Thymus (tissue), 11 donors: ENCODE measurements around the gene NBPF11. TPM values are rescaled to one million over a fixed set of nuclear protein-coding genes. Genes with fewer than 3 reads are reported as not detected.
A peak's percentile ranks its signal among the peaks of the same experiment; 100 is the strongest.
"Not testable (repeated sequence)": the region's sequence is repeated elsewhere in the genome, so short reads cannot be mapped to it uniquely, and the experiment has no call there.

Experiments used
- DNase-seq, 9 donors: peaks; one replicate each; pipeline ENCODE4 v3.0.0-alpha.2; 2013; ENCODE audit warnings: low spot score in 9 of 9, low read depth in 6 of 9, missing footprints in 1 of 9
- H3K27ac ChIP-seq, 2 donors: one replicate each; pipeline ENCODE4 v1.5.1; 2013; ENCODE audit warnings: control low read depth in 1 of 2, low read depth in 1 of 2, low read length in 1 of 2, mild to moderate bottlenecking in 1 of 2, moderate library complexity in 1 of 2
- H3K27me3 ChIP-seq, 2 donors: one replicate each; pipeline ENCODE4 v1.5.1; 2013; ENCODE audit warnings: low read length in 1 of 2; ENCODE audit not compliant: control insufficient read depth in 2 of 2, insufficient read depth in 1 of 2
- H3K36me3 ChIP-seq, 2 donors: one replicate each; pipeline ENCODE4 v1.5.1; 2013; ENCODE audit warnings: low read length in 1 of 2, mild to moderate bottlenecking in 1 of 2, moderate library complexity in 1 of 2; ENCODE audit not compliant: control insufficient read depth in 2 of 2, insufficient read depth in 2 of 2
- H3K4me1 ChIP-seq, 2 donors: one replicate each; pipeline ENCODE4 v1.5.1; 2013; ENCODE audit warnings: low read length in 2 of 2; ENCODE audit not compliant: control insufficient read depth in 2 of 2, insufficient read depth in 2 of 2
- H3K4me3 ChIP-seq, 2 donors: one replicate each; pipeline ENCODE4 v1.5.1; 2013; ENCODE audit warnings: low read length in 2 of 2, control low read depth in 1 of 2, mild to moderate bottlenecking in 1 of 2
- H3K9me3 ChIP-seq, 2 donors: one replicate each; pipeline ENCODE4 v1.5.1; 2013; ENCODE audit warnings: low read length in 1 of 2, mild to moderate bottlenecking in 1 of 2; ENCODE audit not compliant: control insufficient read depth in 2 of 2, insufficient read depth in 1 of 2
- WGBS: extraction: QIAGEN DNeasy Blood & Tissue Kit; methylation state at CpG from one replicate; pipeline ENCODE4 v1.1.7; 2013; 5-methylcytosine and 5-hydroxymethylcytosine counted together
- polyA plus RNA-seq: library from polyadenylated mRNA; stranded (reverse); fragments of 200-250 nt; gene quantifications from one replicate; pipeline ENCODE4 v1.2.3, GENCODE V29; 2013
- total RNA-seq: library from RNA; stranded (reverse); fragments of 120-200 nt; gene quantifications from one replicate; pipeline ENCODE4 v1.2.4, GENCODE V29; 2013
- donor health status: healthy.

The NBPF11 gene
- total and polyA plus RNA-seq, 2 donors = 5.9 to 12.9 TPM

DNA sequence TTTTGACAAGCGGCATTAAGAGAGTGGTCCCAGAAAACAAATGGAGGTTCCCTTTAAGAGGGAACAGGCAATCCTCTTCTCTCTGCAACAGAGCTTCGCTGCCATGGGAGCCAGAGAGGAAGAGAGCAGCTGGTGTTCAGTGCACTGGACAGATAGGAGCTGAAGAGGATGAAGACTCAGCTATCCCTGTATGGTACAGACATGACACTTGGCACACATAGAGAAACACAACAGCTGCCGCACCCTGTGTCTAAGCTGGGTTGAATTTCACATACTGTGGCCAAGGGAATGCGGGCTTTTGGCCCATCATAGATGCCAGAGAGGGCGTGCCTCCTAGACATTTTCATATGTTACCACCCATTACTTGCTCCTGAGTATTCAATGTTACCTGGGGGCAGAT lies 29.7 kb downstream of the NBPF11 start:
- H3K4me1 ChIP-seq, H3K27me3 ChIP-seq, H3K27ac ChIP-seq, H3K9me3 ChIP-seq, H3K36me3 ChIP-seq, H3K4me3 ChIP-seq: not testable (repeated sequence)
- WGBS = 88% methylated on average over 5 of the region's 5 CpGs
- DNase-seq = peak in 1 of 9 donors; percentile 0

DNA sequence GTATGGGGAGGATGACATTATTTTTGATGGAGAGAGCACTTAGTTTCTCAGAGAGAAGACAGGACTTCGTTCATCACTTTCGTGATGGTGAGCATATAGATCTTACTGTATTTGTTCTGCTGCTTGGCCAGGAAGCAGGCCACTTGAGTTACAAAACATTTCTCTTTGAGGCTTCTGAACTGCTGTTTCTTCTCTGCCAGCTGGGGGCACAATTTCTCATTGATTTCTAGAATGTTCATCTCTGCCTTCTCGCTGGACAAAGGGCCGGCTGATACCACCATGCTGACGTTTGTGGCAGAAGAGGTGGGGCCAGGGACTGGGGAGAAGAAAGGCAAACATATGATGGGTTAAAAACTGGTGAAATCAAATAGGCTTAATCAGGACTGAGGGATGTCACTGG lies 31.7 kb downstream of the NBPF11 start:
- not testable (repeated sequence) for H3K9me3 ChIP-seq, H3K4me1 ChIP-seq, H3K4me3 ChIP-seq, H3K36me3 ChIP-seq, H3K27me3 ChIP-seq, H3K27ac ChIP-seq
- peak in 1 of 9 donors; percentile 6 for DNase-seq
- 81% methylated on average over 5 of the region's 5 CpGs for WGBS

DNA sequence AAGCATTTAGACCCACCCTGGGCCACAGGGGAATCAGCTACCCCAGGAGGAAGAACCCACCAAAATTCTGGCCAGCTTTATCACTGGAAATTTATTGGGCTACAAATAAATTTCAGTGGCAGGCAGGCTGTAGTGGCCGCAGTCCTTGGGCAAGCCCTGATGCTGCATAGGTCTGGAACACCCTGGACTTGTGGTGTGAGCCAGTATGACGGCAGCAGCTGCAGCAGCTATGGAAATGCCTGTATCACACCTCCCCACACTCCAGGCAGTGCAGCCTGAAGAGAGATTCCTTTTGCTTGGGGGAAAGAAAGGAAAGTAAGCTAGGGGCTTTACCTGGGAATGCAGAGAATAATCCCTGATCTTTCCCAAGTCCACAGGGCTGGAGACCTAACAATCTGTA lies 56.3 kb downstream of the NBPF11 start:
- DNase-seq, H3K4me1 ChIP-seq, H3K27me3 ChIP-seq, H3K27ac ChIP-seq, H3K36me3 ChIP-seq, H3K4me3 ChIP-seq, H3K9me3 ChIP-seq: not testable (repeated sequence)
- WGBS = 90% methylated on average over 2 of the region's 2 CpGs

DNA sequence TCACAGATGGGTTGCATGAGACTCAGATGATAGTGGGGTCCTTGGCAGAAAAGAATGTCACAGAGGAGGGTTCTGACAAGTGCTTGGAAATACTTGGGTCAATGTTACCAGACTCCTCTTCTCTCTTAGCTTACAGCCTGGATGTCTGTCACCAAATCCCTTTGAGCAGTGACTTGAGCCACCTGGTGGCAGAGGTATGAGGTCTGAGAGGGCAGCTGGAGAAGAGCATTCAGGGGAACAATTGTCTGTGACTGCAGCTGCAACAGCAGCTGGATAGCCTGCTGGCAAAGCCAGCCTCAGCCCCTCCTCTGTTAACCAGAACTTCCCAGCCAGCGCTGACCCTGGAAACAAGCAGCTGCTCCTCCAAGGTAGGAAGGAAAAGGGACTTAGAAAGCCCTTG lies 65.9 kb downstream of the NBPF11 start:
- H3K27ac ChIP-seq, DNase-seq, H3K36me3 ChIP-seq, H3K9me3 ChIP-seq, H3K4me3 ChIP-seq, H3K27me3 ChIP-seq, H3K4me1 ChIP-seq: not testable (repeated sequence)
- no CpG with 5 or more reads among the region's 1 CpG for WGBS

DNA sequence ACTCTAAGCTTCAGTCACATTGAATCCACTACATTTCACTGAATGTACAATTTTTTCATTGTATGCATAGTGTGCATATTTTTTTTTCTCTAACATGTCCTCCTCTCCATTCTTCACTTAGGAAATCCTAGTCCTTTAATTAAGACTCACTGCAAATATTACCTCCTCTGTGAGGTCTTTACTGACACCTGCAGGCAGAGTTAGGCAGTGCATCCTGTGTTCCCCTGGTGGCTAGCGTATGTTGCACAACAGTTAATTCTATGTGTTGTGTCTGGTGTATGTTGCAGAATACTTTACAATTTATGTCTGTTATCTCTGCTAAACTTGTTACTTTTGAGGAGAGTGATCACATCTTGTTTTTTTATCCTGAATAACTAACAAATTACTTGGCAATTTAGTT lies 70.9 kb downstream of the NBPF11 start:
- H3K36me3 ChIP-seq, H3K9me3 ChIP-seq, H3K27ac ChIP-seq, H3K4me3 ChIP-seq, H3K27me3 ChIP-seq, DNase-seq, H3K4me1 ChIP-seq: not testable (repeated sequence)
- whole genome bisulfite sequencing = no CpG with 5 or more reads among the region's 1 CpG

DNA sequence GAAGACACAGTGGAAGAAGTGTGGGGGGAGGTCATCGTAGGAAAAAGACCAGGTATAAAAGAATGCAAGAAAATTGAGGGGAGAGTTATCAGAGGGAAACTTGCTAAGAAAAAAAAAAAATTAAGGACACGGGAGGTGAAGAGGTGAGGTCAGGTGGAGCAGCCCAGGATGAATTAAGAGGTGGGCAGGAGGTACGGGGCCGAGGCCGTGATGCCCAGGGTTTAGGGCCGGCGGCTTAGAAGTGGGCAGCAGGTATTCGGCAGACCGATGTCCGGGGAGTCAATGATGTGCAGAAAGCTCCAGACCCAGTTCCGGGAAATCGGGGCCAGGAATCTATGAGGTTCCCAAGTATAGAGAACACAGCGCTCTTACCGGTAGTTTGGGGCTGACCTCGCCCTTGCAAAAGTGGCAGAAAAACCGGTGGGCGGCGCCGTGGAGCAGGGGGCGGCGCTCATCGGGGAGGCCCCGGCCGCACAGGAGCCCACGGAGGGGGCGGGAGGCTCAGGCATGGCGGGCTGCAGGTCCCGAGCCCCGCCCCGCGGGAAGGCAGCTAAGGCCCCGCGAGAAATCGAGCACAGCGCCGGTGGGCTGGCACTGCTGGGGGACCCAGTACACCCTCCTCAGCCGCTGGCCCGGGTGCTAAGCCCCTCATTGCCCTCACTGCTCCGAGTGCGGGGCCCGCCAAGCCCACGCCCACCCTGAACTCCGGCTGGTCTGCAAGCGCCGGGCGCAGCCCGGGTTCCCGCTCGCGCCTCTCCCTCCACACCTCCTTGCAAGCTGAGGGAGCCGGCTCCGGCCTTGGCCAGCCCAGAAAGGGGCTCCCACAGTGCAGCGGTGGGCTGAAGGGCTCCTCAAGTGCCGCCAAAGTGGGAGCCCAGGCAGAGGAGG lies 73.2 kb downstream of the NBPF11 start:
- not testable (repeated sequence) for H3K27me3 ChIP-seq, H3K27ac ChIP-seq, DNase-seq, H3K9me3 ChIP-seq, H3K4me3 ChIP-seq, H3K4me1 ChIP-seq, H3K36me3 ChIP-seq
- no CpG with 5 or more reads among the region's 54 CpGs for WGBS

DNA sequence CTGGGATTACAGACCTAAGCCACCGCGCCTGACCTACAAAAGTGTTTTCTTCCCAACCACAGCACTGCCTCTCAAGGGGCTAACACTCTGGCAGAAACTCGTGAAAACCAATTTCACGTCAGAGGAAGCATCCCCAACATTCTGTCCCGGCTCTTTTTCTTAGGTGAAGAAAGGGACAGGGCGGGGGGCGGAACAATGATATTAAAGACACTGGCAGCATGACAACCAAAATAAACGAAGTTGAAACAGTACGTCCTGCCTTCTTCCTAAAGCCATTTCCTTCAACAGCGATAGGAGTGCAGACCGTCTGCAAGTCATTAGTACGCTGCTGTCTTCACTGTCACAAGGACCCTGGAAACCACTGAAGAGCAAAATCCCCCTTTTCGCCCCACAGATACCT lies 74.0 kb downstream of the NBPF11 start:
- H3K4me1 ChIP-seq = not testable (repeated sequence)

DNA sequence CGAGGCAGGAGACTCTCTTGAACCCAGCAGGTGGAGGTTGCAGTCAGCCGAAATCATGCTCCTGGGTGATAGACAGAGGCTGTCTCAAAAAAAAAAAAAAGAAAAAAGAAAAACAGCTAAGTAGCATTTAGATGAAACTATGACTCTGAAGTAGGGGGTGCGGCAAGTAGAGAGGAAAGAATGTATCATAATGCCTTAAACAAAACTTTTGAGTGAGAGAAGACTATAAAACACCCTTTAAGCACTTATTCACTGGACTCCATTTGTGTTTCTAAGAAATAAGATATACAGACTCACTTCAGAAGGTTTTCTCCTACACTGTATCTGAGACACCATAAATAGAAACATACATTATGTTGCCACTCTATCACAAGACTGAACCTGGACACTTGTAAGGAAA lies 74.6 kb downstream of the NBPF11 start:
- not testable (repeated sequence) for H3K4me1 ChIP-seq, H3K27me3 ChIP-seq, H3K4me3 ChIP-seq, H3K27ac ChIP-seq, H3K36me3 ChIP-seq, H3K9me3 ChIP-seq, DNase-seq
- no CpG with 5 or more reads among the region's 3 CpGs for WGBS

More for the DNA sequence above, 74.0 kb downstream of the NBPF11 start:
- not testable (repeated sequence) for DNase-seq, H3K9me3 ChIP-seq, H3K27me3 ChIP-seq, H3K36me3 ChIP-seq, H3K4me3 ChIP-seq, H3K27ac ChIP-seq
- no CpG with 5 or more reads among the region's 13 CpGs for WGBS

DNA sequence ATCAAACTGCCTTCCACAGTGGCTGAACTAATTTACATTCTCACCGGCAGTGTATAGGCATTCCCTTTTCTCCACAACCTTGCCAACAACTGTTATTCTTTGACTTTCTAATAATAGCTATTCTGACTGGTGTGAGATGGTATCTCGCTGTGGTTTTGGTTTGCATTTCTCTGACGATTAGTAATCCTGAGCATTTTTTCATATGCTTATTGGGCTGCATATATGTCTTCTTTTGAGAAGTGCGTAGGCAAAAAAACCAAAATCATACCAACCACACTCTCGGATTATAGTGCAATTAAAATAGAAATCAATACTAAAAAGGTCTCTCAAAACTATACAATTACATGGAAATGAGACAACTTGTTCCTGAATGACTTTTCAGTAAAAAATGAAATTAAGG lies 78.7 kb downstream of the NBPF11 start:
- not testable (repeated sequence) for H3K4me1 ChIP-seq, DNase-seq, H3K4me3 ChIP-seq, H3K27me3 ChIP-seq, H3K27ac ChIP-seq, H3K9me3 ChIP-seq, H3K36me3 ChIP-seq
- WGBS = no CpG with 5 or more reads among the region's 5 CpGs
